DOHH2 (cell line): ENCODE results near the gene PPFIBP1.

Source experiments
- H3F3A ChIP-seq: fragments of 200-600 bp; sonication (generic), shearing (Covaris generic); 2 replicates; pipeline ENCODE4 v1.6.0; 2016; ENCODE audit warnings: antibody characterized with exemption, mild to moderate bottlenecking; ENCODE audit not compliant: control insufficient read depth, insufficient read depth
- H3K27ac ChIP-seq: fragments of 200-600 bp; sonication (generic); 2 replicates; pipeline ENCODE4 v1.5.1; 2014; ENCODE audit warnings: low read depth, mild to moderate bottlenecking, low read length, moderate library complexity
- H3K27me3 ChIP-seq: fragments of 200-600 bp; sonication (generic); 2 replicates; pipeline ENCODE4 v1.6.1; 2014; ENCODE audit warnings: mild to moderate bottlenecking, low read length, mixed read lengths; ENCODE audit not compliant: control insufficient read depth
- H3K36me3 ChIP-seq: fragments of 200-600 bp; sonication (generic); 2 replicates; pipeline ENCODE4 v1.6.1; 2014; ENCODE audit warnings: mild to moderate bottlenecking, low read length, moderate library complexity, mixed read lengths; ENCODE audit not compliant: control insufficient read depth
- H3K4me1 ChIP-seq: fragments of 200-600 bp; sonication (generic); 2 replicates; pipeline ENCODE4 v1.6.1; 2014; ENCODE audit warnings: mild to moderate bottlenecking, low read length, mixed read lengths; ENCODE audit not compliant: control insufficient read depth
- H3K4me2 ChIP-seq: fragments of 200-600 bp; sonication (generic); 2 replicates; pipeline ENCODE4 v1.6.0; 2014; ENCODE audit warnings: mild to moderate bottlenecking, low read length, moderate library complexity
- H3K4me3 ChIP-seq: fragments of 200-600 bp; sonication (generic); 2 replicates; pipeline ENCODE4 v1.5.1; 2014; ENCODE audit warnings: mild to moderate bottlenecking, low read length, mixed read lengths
- H3K79me2 ChIP-seq: fragments of 200-600 bp; sonication (generic); 2 replicates; pipeline ENCODE4 v1.6.1; 2014; ENCODE audit warnings: mild to moderate bottlenecking, low read length, mixed read lengths; ENCODE audit not compliant: control insufficient read depth
- H3K9me2 ChIP-seq: fragments of 200-600 bp; sonication (generic); replicated peaks from 2 replicates; pipeline ENCODE4 v1.6.1; 2014; ENCODE audit warnings: mild to moderate bottlenecking, low read length, mixed read lengths; ENCODE audit not compliant: control insufficient read depth
- H3K9me3 ChIP-seq: fragments of 200-600 bp; sonication (generic); 2 replicates; pipeline ENCODE4 v1.6.1; 2014; ENCODE audit warnings: antibody characterized with exemption, low read length, mixed read lengths; ENCODE audit not compliant: control insufficient read depth, insufficient read depth
- H4K20me1 ChIP-seq: fragments of 200-600 bp; sonication (generic); 2 replicates; pipeline ENCODE4 v1.6.0; 2014; ENCODE audit warnings: low read depth, mild to moderate bottlenecking, antibody characterized with exemption, low read length, moderate library complexity; ENCODE audit not compliant: control insufficient read depth, insufficient read depth
- CTCF ChIP-seq: fragments of 200-600 bp; sonication (generic); IDR thresholded peaks from one replicate; pipeline ENCODE4 v1.5.1; 2014; ENCODE audit warnings: antibody characterized with exemption, mild to moderate bottlenecking, low read depth, low read length; ENCODE audit not compliant: poor library complexity, severe bottlenecking
- EZH2phosphoT487 ChIP-seq: fragments of 200-600 bp; sonication (generic); IDR thresholded peaks from 2 replicates; pipeline ENCODE4 v1.6.1; 2017; ENCODE audit warnings: borderline replicate concordance, mild to moderate bottlenecking, antibody characterized with exemption, low read length, moderate library complexity, mixed read lengths

PPFIBP1 gene

GRCh38 chr12:27551172-27551840, 27.3 kb downstream of the PPFIBP1 start:
- Histone ChIP-seq H3K27me3 (peaks cover 13% of the 10 kb centered on the region), H3F3A (no peaks in the 10 kb centered on the region), H3K4me1 (no peaks in the 10 kb centered on the region), H3K4me2 (no peak overlapping the region), H3K27ac (no peak overlapping the region), H3K79me2 (no peaks in the 10 kb centered on the region), H3K9me2 (no peaks in the 10 kb centered on the region), H3K4me3 (no peak overlapping the region), H4K20me1 (no peaks in the 10 kb centered on the region), H3K36me3 (no peaks in the 10 kb centered on the region), H3K9me3 (no peaks in the 10 kb centered on the region)
- TF ChIP-seq EZH2phosphoT487 (no peak), CTCF (no peak)

GRCh38 chr12:27552235-27552634, 28.2 kb downstream of the PPFIBP1 start:
- Histone ChIP-seq H4K20me1 (no peaks in the 10 kb centered on the region), H3K27ac (no peak overlapping the region), H3K4me3 (no peak overlapping the region), H3K4me1 (no peaks in the 10 kb centered on the region), H3K4me2 (no peak overlapping the region), H3K9me2 (no peaks in the 10 kb centered on the region), H3K79me2 (no peaks in the 10 kb centered on the region), H3F3A (no peaks in the 10 kb centered on the region), H3K36me3 (no peaks in the 10 kb centered on the region), H3K9me3 (no peaks in the 10 kb centered on the region), H3K27me3 (peaks cover 13% of the 10 kb centered on the region)
- no peak for TF ChIP-seq EZH2phosphoT487
- no peak for TF ChIP-seq CTCF

GRCh38 chr12:27552886-27553560, 29.0 kb downstream of the PPFIBP1 start:
- peaks cover 13% of the 10 kb centered on the region for H3K27me3 ChIP-seq
- no peaks in the 10 kb centered on the region for H3K79me2 ChIP-seq
- H3K4me2 ChIP-seq, result no peak overlapping the region
- H3K36me3 ChIP-seq, result no peaks in the 10 kb centered on the region
- H3K9me2 ChIP-seq, result no peaks in the 10 kb centered on the region
- H3K4me1 ChIP-seq, result no peaks in the 10 kb centered on the region
- H3F3A ChIP-seq, result no peaks in the 10 kb centered on the region
- no peaks in the 10 kb centered on the region for H3K9me3 ChIP-seq
- H4K20me1 ChIP-seq, result no peaks in the 10 kb centered on the region
- TF ChIP-seq EZH2phosphoT487 (no peak), CTCF (no peak)
- H3K4me3 ChIP-seq, result no peak overlapping the region
- no peak overlapping the region for H3K27ac ChIP-seq
